Left cardiac atrium (tissue), 4 donors: ENCODE results near the gene CDPF1. TPM values are rescaled to one million over a fixed set of nuclear protein-coding genes. Genes with fewer than 3 reads are reported as not detected.

ENCODE experiments used
- ATAC-seq, 2 donors: fragments of 200-7000 bp; cut with Tn5 transposase; one replicate each; pipeline ENCODE4 v1.9.1; 2020; ENCODE audit warnings: mild to moderate bottlenecking in 2 of 2, moderate library complexity in 2 of 2
- DNase-seq: peaks from one replicate; pipeline ENCODE4 v3.0.0-alpha.2; 2020
- intact Hi-C, 2 donors: fragments of 100-400 bp; cut with DNase I; formaldehyde crosslinking; loops; one replicate each; pipeline versions ENCODE4 v1.14.1 to v1.15.1; 2022 to 2023
- total RNA-seq, 2 donors: library from RNA; stranded (reverse); fragmentation: NEBNext Ultra II Directional; extraction: Animal tissue kit (Norgen Biotek cat#: 25700); gene quantifications; one replicate each; pipeline ENCODE4 v1.2.1, GENCODE V29; 2021
- donor health status: DM: no; HTN: yes; CAD: no.
- donor health status: DM: no; HTN: yes; CAD: no; lungs with severe emphysema.
- donor health status: DM: yes; HTN: yes; CAD: no.
- donor health status: Dilated cardiomyopathy.

Gene CDPF1
- total RNA-seq, 2 donors from 2014 or later, result 8.1 to 8.2 TPM

DNA sequence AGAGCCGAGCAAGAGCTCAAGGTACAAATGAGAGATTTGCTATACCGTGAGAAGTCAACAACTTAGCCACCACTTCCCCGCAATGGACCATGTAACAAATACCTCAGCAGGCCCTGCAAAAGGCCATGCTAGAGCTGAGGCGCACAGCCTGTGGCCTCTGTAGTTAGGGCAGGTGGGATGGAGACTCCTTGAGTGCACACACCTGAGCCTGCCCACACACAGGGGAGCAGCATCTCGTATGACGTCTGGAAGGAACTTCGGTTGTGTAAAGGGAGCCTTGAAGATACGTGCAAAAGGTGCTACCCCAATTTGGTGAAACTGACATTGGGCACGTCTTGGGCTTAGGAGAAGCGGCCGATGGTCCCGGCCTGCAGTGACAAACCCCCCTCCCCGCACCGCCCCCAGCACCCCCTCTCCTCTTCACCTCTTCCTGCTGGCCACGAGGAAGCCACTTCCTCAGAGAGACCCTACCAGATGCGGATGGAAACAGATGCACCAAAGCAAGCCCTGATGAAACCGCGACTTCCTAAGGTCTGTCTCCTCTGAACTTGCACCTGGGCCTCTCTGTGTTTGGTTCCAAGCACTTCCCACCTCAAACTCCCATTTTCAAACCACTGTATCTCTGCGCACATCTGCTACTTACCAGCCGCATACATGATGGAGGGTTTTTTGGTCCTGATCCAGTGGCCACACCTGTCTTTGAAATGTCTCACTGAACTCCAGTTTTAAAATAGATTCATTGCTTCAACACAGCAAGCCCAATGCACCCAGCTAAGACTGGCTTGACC is 10.6 kb downstream of the CDPF1 start:
- intact Hi-C loops, result loop anchor here in 1 of 2 donors (10.0 kb wide), 1 partner anchor 85 kb away; the partner anchor contains the start of gene PPARA
- DNase-seq, result no peak
- no peak for ATAC-seq

DNA sequence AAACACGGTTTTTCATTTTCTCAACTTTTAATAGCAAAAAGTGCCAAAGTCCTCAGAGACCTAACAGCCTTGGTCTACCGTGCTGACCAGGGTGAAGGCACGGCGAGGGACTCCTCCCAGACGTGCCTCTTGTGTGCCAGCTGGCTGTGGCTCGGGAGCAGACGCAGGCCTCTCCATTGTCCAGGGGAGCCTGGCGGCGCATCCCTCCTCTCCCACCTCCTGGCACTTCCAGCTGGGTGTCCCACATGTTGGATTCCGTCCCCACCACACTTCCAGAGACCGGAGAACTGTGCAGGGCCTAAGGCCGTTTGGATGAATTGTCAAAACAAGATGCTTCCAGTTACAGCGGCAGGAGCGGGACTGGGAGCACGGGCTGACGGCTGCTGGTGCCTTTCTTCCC is 11.6 kb downstream of the CDPF1 start:
- DNase-seq (no peak), ATAC-seq (peak; percentile 24 to 42)
- intact Hi-C loops, result no loop called here

DNA sequence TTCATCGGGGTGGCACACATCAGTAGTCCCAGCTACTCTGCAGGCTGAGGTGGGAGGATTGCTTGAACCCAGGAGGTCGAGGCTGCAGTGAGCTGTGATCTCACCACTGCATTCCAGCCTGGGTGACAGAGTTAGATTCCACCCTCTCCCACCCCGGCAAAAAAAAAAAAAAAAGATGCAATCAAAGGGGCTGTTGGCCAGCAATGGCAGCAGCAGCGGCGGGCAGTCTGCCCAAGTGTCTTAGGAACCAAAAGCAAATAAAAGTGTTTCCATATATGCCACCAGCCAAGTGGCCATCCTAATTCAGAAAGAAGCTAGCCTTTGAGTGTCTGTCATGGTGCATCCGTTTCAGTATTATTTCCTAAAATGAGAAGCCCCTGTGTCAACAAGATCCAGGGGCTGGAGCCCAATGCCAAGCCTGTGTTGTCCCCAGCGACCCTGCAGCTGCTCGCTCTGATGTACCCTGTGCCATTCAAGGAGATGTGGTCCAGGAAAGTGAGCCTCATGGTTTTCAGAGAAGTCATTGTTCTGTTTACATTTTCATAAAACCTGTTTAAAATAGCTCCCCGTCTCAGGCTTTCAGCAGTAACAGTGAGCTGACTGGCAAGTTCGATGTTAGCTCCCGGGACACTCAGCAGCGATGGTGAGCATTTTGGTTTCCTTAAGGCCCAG is 12.5 kb downstream of the CDPF1 start:
- intact Hi-C loops, result no loop called here
- DNase-seq (peak; percentile 67), ATAC-seq (peak in 1 of 2 donors; percentile 9)

DNA sequence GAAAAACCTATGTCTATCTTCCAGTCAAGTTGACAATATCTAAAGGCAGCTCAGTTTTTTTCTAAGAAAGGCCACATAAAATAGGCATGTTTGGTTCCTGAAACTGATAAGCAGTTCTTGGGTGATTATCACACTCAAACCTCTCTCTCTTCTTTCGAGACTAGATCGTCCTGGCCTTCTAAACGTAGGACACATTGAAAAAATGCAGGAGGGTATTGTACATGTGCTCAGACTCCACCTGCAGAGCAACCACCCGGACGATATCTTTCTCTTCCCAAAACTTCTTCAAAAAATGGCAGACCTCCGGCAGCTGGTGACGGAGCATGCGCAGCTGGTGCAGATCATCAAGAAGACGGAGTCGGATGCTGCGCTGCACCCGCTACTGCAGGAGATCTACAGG is 15.1 kb downstream of the CDPF1 start:
- intact Hi-C loops, result no loop called here
- DNase-seq (no peak), ATAC-seq (no peak)

DNA sequence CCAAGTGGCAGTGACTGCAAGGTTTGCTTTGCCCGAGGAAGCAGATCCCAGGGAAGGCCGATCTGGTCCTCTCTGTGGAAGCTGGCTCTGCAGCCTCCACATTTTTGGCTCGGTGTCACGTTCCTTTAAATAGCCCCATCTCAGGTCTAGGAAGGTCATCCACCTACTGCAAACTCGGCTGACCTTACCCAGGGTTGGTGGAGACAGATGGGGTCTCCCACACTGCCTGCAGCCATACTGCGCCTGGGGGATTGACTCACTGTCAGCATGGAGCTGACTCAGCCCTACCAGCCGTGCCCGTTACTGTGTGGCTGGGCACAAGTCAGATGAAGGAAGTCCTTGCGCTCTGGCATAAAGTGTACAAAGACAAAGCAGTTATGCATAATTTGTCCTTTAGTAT is 16.9 kb downstream of the CDPF1 start:
- ATAC-seq (peak; percentile 86 to 95), DNase-seq (peak; percentile 61)

DNA sequence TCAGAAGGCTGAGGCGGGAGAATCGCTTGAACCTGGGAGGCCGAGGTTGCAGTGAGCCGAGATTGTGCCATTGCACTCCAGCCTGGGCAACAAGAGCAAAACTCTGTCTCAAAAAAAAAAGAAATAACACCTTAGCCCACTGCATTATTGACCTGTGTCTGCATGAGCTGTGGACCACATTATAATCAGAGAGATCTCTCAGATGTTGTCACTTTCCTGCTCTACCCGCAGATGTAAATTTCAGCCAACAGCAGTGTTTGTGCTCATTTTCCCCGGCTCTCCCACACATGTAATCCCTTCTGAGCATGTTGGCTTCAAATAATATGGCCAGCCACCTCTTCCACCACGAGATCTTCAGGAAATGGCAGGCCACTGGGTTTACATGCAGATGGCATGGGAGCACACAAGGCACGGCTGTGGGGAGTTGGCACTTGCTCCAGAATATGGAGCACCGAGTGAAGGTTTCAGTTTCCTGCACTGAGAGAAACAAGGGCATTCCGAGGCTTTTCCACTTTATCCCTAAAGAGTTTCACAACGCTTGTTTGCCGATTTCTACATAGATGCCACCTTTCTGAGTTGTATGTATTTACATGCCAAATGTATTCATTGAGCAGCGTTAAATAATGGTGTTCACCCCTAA is 19.7 kb downstream of the CDPF1 start:
- DNase-seq, result no peak
- ATAC-seq, result no peak
- intact Hi-C loops, result no loop called here

More for the DNA sequence above, 16.9 kb downstream of the CDPF1 start:
- intact Hi-C loops, result no loop called here

DNA sequence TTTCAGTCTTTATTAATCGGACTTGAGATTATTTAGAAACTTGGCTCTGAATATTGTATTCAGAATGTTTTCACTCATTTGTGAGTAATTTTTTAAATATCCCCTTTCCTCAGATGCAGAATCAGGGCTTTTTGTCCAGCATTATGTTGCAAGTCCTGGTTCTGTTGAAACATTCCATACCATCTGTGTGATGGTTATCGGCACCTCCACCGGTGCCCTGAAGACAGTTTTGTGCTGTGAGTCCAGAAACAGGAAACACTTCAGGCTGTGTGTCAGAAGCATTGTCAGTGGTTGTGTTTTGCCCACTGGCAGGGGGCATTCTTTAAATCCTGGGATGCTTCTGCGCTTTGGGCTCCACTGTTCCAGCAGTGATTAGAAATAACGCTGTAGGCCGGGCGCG is 20.4 kb downstream of the CDPF1 start:
- DNase-seq (no peak), ATAC-seq (no peak)
- intact Hi-C loops, result no loop called here

DNA sequence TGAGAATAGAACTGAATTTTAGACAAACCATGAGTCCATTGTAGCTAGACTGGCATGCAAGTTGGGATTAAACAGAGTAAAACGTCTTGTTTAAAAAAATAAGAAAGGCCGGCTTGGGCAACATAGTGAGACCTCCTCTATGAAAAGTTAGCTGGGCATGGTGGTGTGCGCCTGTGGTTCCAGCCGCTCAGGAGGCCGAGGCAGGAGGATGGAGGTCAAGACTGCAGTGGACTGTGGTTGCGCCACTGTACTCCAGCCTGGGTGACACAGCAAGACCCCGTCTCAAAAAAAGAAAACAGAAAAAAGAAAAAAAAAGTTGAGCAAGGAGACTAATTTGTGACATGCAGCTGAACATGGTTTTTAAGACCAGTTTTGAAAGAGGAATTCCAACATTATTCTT is 23.5 kb downstream of the CDPF1 start:
- ATAC-seq (no peak), DNase-seq (no peak)
- intact Hi-C loops, result no loop called here

DNA sequence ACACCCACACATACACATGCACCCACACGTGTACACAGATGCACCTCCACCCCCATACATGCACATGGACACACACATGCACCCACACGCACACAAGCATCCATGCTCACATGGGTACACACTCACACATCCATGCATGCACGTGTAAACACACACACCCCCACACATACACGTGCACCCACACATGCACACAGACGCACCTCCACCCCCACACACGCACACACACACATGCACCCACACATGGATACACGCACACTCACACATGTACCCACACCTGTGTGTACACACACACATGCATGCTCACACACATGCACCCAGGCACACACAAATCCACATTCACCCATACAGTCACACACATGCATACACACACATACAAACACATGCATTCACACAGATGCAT is 24.5 kb downstream of the CDPF1 start:
- no peak for ATAC-seq
- intact Hi-C loops, result no loop called here
- DNase-seq, result no peak

DNA sequence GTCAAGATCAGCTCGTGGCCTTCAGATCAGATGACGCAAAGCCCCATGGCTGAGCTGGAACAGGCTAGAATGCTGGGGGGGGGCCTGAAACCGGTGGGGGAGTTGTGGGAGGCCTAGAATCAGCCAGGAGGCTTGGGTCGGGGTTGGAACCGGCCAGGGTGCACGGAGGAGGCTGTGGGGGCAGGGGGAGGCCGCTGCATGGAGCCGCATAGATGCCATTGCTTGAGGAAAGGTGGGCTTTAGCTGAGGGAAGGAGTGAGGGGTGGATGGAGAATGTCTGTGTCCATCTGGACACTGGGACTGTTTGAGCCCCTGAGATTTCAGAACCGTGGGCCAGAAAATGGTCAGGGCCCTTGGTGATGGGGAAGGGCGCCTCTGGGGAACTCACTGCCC is 25.2 kb downstream of the CDPF1 start:
- intact Hi-C loops, result no loop called here
- ATAC-seq, result no peak
- no peak for DNase-seq

DNA sequence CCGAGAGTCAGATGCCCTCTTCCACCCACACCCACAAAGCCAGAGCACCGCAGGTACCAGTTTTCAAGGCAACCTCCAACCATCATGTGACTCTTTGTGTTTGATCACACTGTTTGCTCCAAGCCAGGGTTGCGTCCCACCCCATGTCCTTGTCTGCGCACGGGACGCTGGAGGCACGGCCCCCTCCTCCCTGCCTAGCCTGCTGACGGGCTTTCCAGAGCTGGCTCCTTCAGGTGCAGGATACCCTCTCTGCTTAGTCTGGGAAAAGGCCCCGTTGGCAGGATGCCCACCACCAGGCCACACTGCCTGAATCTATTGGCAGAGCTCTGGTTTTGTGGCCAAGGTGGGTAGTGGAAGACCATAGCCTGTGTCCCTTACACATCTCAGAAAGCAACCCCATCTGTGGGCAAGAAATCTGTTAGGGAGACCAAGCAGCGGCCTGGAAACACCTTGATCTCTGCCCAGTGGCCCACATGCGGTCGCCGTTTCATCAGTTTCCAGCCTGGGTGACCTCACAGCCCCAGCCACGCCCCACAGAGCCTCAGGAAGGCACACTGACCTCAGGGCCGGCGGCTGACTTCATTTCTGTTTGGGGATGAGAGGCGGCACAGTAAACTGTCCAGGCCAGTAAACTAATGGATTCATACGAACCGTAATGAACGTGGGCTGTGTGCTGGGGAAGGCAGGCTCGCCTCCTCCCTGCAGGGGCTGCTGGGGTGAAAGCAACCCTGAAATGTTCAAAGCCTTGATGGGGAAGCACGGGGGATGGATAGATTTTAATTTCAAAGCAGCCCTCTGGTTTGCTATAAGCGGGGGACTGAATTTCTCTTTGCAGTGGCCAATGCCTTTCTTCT is 25.8 kb downstream of the CDPF1 start:
- ATAC-seq (no peak), DNase-seq (no peak)
- intact Hi-C loops, result no loop called here

DNA sequence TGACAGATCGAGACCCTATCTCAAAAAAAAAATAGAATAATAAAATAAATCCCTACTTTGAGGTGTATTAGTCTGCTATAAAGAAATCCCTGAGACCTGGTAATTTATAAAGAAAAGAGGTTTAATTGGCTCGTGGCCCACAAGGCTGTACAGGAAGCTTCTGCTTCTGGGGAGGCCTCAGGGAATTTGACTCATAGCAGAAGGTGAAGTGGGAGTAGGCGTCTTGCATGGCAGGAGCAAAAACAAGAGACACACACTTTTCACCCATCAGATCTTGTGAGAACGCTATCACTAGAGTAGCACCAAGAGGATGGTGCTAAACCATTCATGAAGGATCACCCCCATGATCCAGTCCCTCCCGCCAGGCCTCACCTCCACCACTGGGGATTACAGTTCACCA is 29.2 kb downstream of the CDPF1 start:
- no peak for DNase-seq
- ATAC-seq, result no peak
- intact Hi-C loops, result no loop called here

DNA sequence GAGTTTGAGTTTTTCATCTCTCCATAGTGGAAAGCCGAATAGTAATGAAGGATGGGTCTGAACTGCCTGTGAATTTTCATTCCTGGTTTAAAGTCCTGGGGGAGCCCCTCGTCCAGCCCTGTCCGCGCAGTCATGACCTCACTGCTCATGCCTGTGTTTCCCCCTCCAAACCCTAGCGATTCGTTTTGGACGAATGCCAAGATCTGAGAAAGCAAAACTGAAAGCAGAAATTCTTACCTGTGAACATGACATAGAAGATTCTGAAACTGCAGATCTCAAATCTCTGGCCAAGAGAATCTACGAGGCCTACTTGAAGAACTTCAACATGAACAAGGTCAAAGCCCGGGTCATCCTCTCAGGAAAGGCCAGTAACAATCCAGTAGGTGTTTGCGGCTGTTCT is 30.5 kb downstream of the CDPF1 start:
- no peak for ATAC-seq
- intact Hi-C loops, result no loop called here
- no peak for DNase-seq

DNA sequence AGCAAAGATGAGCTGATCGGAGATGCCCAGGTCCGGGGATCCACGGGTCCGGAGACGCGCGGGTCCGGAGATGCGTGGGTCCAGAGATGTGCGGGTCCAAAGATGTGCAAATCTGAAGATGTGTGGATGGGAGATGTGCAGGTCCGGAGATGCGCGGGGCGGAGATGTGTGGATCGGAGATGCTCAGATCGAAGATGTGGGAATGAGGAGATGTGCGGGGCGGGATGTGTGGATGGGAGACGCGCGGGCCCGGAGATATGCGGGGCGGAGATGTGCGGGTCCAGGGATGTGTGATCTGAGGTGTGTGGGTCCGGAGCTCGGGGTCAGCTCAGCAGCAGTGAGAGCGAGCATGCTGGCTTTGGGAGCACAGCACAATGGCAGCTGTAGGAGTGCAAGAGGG is 35.5 kb downstream of the CDPF1 start:
- ATAC-seq (no peak), DNase-seq (no peak)
- intact Hi-C loops, result no loop called here

DNA sequence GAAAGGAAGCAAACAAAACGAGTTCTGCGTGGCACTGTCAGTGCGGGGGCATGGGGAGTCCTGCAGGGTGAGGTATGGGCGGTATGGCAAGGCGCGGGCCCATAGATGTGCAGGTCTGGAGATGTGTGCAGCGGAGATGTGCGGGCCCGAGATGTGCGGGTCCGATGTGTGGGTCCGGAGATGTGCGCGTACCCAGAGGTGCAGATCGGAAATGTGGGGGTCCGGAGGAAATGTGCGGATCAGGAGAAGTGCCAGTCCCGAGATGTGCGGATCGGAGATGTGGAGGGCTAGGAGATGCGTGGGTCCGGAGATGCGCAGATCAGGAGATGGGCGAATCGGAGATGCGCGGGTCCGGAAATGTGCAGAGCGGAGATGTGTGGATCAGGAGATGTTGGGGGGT is 35.9 kb downstream of the CDPF1 start:
- DNase-seq, result no peak
- no peak for ATAC-seq
- intact Hi-C loops, result no loop called here

DNA sequence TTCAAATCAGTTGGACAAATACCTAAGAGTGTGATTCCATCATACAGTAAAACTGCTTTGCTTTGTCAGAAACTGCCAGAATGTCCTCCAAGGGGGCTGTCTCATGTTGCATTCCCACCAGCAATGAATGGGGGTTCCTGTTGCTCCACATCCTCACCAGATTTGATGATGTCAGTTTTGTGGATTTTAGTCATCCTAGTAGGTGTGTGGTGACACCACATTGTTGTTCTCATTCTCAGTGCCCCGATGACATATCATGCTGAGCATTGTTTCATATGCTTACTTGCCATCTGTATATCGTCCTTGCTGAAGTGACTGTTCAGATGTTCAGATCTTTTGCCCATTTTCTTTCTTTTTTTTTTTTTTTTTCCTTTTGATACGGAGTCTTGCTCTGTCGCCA is 37.0 kb downstream of the CDPF1 start:
- DNase-seq, result no peak

DNA sequence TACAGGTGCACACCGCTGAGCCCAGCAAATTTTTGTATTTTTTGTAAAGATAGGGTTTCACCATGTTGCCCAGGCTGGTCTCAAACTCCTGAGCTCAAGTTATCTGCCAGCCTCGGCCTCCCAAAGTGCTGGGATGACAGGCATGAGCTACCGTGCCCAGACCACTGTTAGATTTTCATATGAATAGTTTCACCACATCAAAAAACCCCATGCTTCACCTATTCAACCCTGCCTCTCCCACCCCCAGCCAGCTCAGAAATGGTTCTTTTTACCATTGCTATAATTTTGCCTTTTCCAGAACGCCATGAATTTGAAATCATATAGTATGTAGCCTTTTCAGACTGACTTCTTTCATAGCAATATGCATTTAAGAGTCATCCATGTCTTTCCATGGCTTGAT is 37.9 kb downstream of the CDPF1 start:
- intact Hi-C loops, result no loop called here
- DNase-seq (no peak), ATAC-seq (no peak)

More for the DNA sequence above, 37.0 kb downstream of the CDPF1 start:
- no peak for ATAC-seq
- intact Hi-C loops, result no loop called here

DNA sequence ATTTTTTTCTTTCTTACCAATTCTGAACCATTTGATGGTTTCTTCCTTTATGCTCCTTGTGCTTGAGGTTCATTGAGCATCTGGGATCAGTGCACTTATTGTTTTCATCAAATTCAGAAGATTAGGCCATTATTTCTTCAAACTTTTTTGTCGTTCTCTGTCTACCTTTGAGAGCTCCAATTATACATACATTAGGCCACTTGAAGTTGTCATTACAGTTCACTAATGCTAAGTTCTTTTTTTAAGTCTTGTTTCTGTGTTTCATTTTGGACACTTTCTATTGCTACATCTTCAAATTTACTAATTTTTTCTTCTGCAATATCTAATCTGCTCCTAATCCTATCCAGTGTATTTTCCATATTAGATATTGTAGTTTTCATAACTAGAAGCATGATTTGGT is 40.8 kb downstream of the CDPF1 start:
- no peak for DNase-seq
- intact Hi-C loops, result no loop called here
- no peak for ATAC-seq

DNA sequence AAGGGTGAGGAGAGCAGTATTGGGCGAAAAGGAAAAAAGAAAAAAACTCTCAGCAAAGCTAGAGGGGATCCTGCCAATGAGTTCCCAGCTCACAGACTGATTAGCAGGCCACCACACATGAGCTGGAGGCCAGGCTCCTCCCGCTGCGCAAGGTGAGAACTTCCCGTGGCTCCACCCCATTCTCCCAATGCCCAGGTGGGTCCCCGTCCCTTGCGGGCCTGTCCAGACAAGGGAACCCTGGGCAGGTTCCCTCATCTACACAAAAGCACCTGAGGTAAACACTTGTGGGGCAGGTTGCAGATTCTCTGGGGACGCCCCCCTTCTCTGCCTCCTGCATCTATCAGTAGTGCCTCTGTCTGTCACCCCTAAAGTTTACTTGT is 46.5 kb downstream of the CDPF1 start:
- ATAC-seq (no peak), DNase-seq (no peak)
- intact Hi-C loops, result no loop called here
